HEK293 (cell line): ENCODE measurements around the gene ATP8A2.

ENCODE experiments used
- CTCF ChIA-PET: fragments of 350-600 bp; formaldehyde crosslinking; extraction: SDS; loops from one replicate; lab custom pipeline; 2021; ENCODE audit warnings: antibody characterized with exemption; lab: Yijun Ruan, JAX
- POLR2A ChIA-PET: fragments of 300-600 bp; formaldehyde crosslinking; extraction: SDS; loops from one replicate; lab custom pipeline; 2020; ENCODE audit warnings: antibody characterized with exemption, inconsistent platforms; lab: Yijun Ruan, JAX
- H3K27ac ChIP-seq: fragments of 200-500 bp; sonication (Bioruptor generic); 2 replicates; pipeline ENCODE4 v1.5.1; 2014; ENCODE audit warnings: low read depth, low read length, control low read depth, inconsistent platforms; ENCODE audit errors: extremely low read depth
- H3K36me3 ChIP-seq, 2 experiments: fragments of 200-500 bp in 1 of 2; sonication (Bioruptor generic) in 1 of 2; 1 replicate in 1 of 2; 2 replicates in 1 of 2; pipeline ENCODE4 v1.5.1; 2014 to 2017; ENCODE audit warnings: inconsistent platforms in 2 of 2, low read length in 2 of 2; ENCODE audit not compliant: control insufficient read depth in 2 of 2, insufficient read depth in 1 of 2
- H3K4me1 ChIP-seq: fragments of 200-500 bp; sonication (Bioruptor generic); 2 replicates; pipeline ENCODE4 v1.5.1; 2014; ENCODE audit warnings: mild to moderate bottlenecking, low read length, inconsistent platforms; ENCODE audit not compliant: control insufficient read depth, insufficient read depth
- H3K4me3 ChIP-seq: 2 replicates; pipeline ENCODE4 v1.5.1; 2011; ENCODE audit warnings: low read depth, mild to moderate bottlenecking, control low read depth, low read length, moderate library complexity
- H3K9me3 ChIP-seq: fragments of 200-500 bp; sonication (Bioruptor generic); 2 replicates; pipeline ENCODE4 v1.5.1; 2014; ENCODE audit warnings: low read depth, low read length, inconsistent platforms; ENCODE audit not compliant: control insufficient read depth, insufficient read depth
- BCL11A ChIP-seq: fragments of 450-650 bp; formaldehyde crosslinking; IDR thresholded peaks from 2 replicates; pipeline ENCODE4 v1.5.1; 2016; ENCODE audit warnings: low read depth, missing biosample characterization, missing genetic modification characterization
- BCL11B ChIP-seq: fragments of 450-650 bp; formaldehyde crosslinking; IDR thresholded peaks from 2 replicates; pipeline ENCODE4 v1.5.1; 2016; ENCODE audit warnings: low read depth, missing biosample characterization, missing genetic modification characterization
- KLF8 ChIP-seq: fragments of 450-650 bp; formaldehyde crosslinking; IDR thresholded peaks from 2 replicates; pipeline ENCODE4 v1.5.1; 2016; ENCODE audit warnings: missing biosample characterization, missing genetic modification characterization
- KLF9 ChIP-seq: fragments of 450-650 bp; formaldehyde crosslinking; IDR thresholded peaks from 2 replicates; pipeline ENCODE4 v1.5.1; 2016; ENCODE audit warnings: missing biosample characterization, missing genetic modification characterization, low read depth
- OSR2 ChIP-seq: fragments of 450-650 bp; formaldehyde crosslinking; IDR thresholded peaks from 2 replicates; pipeline ENCODE4 v1.5.1; 2016; ENCODE audit warnings: missing biosample characterization, missing genetic modification characterization
- SCRT1 ChIP-seq: fragments of 450-650 bp; formaldehyde crosslinking; IDR thresholded peaks from 2 replicates; pipeline ENCODE4 v1.5.1; 2016; ENCODE audit warnings: missing biosample characterization, missing genetic modification characterization, borderline replicate concordance
- YY1 ChIP-seq: fragments of 450-650 bp; formaldehyde crosslinking; IDR thresholded peaks from 2 replicates; pipeline ENCODE4 v1.5.1; 2018; ENCODE audit warnings: missing biosample characterization, missing genetic modification characterization
- ZNF155 ChIP-seq: fragments of 450-650 bp; formaldehyde crosslinking; IDR thresholded peaks from 2 replicates; pipeline ENCODE4 v1.5.1; 2016; ENCODE audit warnings: missing biosample characterization, missing genetic modification characterization
- ZNF473 ChIP-seq: fragments of 450-650 bp; formaldehyde crosslinking; IDR thresholded peaks from 2 replicates; pipeline ENCODE4 v1.5.1; 2017; ENCODE audit warnings: missing biosample characterization, missing genetic modification characterization
- ZNF544 ChIP-seq: fragments of 450-650 bp; formaldehyde crosslinking; IDR thresholded peaks from 2 replicates; pipeline ENCODE4 v1.5.0; 2017; ENCODE audit warnings: missing biosample characterization, missing genetic modification characterization
- ZNF549 ChIP-seq: fragments of 450-650 bp; IDR thresholded peaks from 2 replicates; pipeline ENCODE4 v1.5.1; 2018; ENCODE audit warnings: missing biosample characterization, missing genetic modification characterization, mild to moderate bottlenecking, inconsistent platforms, moderate library complexity
- ZNF660 ChIP-seq: fragments of 450-650 bp; IDR thresholded peaks from 2 replicates; pipeline ENCODE4 v1.5.1; 2018; ENCODE audit warnings: missing biosample characterization, mild to moderate bottlenecking, missing genetic modification characterization
- TF ChIP-seq, protein P1 (sequence below): fragments of 450-650 bp; formaldehyde crosslinking; IDR thresholded peaks from 2 replicates; pipeline ENCODE4 v1.5.1; 2016; ENCODE audit warnings: missing biosample characterization, missing genetic modification characterization
- TF ChIP-seq, protein P2 (sequence below): fragments of 450-650 bp; formaldehyde crosslinking; IDR thresholded peaks from 2 replicates; pipeline ENCODE4 v1.5.1; 2016; ENCODE audit warnings: missing biosample characterization, missing genetic modification characterization, borderline replicate concordance
- TF ChIP-seq, protein P3 (sequence below): fragments of 450-650 bp; formaldehyde crosslinking; IDR thresholded peaks from 2 replicates; pipeline ENCODE4 v1.5.1; 2016; ENCODE audit warnings: missing biosample characterization, missing genetic modification characterization, borderline replicate concordance
- TF ChIP-seq, protein P4 (sequence below): fragments of 450-650 bp; formaldehyde crosslinking; IDR thresholded peaks from 2 replicates; pipeline ENCODE4 v1.5.1; 2016; ENCODE audit warnings: missing biosample characterization, missing genetic modification characterization
- TF ChIP-seq, protein P5 (sequence below): fragments of 450-650 bp; formaldehyde crosslinking; IDR thresholded peaks from 2 replicates; pipeline ENCODE4 v1.5.1; 2016; ENCODE audit warnings: missing biosample characterization, missing genetic modification characterization

The ATP8A2 gene

DNA sequence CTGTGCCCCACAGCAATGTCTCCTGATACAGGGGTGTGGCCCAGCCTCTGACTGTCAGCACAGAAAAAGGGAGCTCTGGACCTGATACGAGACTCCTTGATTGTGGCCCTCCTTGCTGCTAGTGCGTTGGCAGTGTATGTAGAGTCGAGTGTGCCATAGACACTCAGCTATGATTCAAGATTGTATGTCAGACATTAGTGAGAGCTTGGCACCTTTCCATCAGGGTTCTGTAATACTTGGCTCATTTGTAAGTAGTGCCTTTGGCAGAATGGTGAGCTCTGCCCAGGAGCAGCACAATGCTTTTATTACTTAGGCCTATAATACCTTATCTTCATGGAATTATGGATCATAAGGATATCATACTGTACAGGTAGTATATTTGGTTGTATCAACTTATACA, 83.4 kb downstream of the ATP8A2 start (continued):
- TF ChIP-seq, protein P1, sequence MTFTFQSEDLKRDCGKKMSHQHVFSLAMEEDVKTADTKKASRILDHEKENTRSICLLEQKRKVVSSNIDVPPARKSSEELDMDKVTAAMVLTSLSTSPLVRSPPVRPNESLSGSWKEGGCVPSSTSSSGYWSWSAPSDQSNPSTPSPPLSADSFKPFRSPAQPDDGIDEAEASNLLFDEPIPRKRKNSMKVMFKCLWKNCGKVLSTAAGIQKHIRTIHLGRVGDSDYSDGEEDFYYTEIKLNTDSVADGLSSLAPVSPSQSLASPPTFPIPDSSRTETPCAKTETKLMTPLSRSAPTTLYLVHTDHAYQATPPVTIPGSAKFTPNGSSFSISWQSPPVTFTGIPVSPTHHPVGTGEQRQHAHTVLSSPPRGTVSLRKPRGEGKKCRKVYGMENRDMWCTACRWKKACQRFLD: no peak
- no peak for TF ChIP-seq KLF9 (tag by site-specific recombination)
- TF ChIP-seq, all 188 proteins: peak for 0

DNA sequence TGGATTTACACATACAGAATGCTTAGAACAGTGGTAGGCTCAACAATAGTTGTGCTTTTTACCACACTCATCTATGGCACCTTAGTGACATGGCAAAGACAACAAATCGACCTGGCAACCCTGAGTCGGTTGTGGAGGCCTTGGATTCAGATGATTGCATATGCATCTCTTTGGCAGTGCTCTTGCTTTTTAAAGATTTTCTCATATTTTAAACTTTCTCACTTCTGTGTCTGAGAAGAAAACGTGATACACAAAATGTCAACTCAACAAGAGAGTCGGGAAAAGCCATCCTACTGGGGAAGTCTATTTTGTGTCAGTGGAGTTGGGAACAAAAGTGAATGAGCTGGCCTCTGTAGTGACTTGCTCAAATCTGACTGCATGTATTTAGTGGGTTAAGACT, 85.8 kb downstream of the ATP8A2 start:
- H3K4me3 ChIP-seq: no peak overlapping the region
- no peak overlapping the region for H3K27ac ChIP-seq
- no peaks in the 10 kb centered on the region for H3K36me3 ChIP-seq
- H3K4me1 ChIP-seq: no peaks in the 10 kb centered on the region
- CTCF ChIA-PET: no interaction called here
- TF ChIP-seq, protein P2, sequence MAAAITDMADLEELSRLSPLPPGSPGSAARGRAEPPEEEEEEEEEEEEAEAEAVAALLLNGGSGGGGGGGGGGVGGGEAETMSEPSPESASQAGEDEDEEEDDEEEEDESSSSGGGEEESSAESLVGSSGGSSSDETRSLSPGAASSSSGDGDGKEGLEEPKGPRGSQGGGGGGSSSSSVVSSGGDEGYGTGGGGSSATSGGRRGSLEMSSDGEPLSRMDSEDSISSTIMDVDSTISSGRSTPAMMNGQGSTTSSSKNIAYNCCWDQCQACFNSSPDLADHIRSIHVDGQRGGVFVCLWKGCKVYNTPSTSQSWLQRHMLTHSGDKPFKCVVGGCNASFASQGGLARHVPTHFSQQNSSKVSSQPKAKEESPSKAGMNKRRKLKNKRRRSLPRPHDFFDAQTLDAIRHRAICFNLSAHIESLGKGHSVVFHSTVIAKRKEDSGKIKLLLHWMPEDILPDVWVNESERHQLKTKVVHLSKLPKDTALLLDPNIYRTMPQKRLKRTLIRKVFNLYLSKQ: no peak
- no peak for TF ChIP-seq ZNF473 (tag by site-specific recombination)
- POLR2A ChIA-PET: no interaction called here
- no peaks in the 10 kb centered on the region for H3K9me3 ChIP-seq

DNA sequence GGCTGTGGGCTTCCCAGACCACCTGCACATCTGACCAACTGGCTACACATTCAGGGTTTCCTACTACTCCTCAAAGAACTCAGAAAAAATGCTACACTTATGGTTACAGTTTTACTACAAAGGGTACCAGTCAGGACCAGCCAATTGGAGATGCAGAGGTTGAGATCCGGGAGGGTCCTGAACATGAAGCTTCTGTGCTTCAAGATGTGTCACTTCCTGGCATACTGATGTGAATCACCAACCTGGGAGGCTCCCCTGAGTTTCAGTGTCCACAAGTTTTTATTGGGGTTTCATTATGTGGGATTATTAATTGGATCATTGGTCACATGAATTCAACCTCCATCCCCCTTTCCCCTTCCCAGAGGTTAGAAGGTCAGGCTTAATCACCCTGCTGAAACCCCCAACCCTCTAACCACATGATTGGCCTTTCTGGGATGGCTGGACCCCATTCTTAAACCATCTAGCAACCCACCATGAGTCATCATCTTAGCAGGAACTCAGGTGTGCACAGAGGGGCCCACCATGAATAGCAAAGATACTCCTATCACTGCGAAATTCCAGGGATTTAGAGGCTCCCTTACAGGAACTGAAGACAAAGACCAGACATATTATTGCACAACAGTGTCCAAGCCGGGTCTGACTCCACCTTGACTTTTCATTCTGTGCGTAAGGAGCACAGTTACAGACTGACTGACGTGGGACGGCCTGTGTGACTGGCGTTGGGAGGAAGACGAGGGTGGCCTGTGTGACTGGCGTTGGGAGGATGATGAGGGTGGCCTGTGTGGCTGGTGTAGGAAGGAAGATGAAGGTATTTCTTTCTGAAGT, 90.7 kb downstream of the ATP8A2 start:
- ChIA-PET POLR2A (no interaction called here), CTCF (interaction anchor here (0.5 to 1.0 kb wide), 2 partner anchors 8 to 25 kb away, joined by 3 read pairs; no protein-coding TSS in a partner anchor)
- Histone ChIP-seq H3K4me3 (no peak overlapping the region), H3K4me1 (no peaks in the 10 kb centered on the region), H3K36me3 (no peaks in the 10 kb centered on the region), H3K9me3 (no peaks in the 10 kb centered on the region), H3K27ac (no peak overlapping the region)
- TF ChIP-seq ZNF544 (no peak), ZNF549 (tag by site-specific recombination) (no peak), KLF8 (tag by site-specific recombination) (no peak)

DNA sequence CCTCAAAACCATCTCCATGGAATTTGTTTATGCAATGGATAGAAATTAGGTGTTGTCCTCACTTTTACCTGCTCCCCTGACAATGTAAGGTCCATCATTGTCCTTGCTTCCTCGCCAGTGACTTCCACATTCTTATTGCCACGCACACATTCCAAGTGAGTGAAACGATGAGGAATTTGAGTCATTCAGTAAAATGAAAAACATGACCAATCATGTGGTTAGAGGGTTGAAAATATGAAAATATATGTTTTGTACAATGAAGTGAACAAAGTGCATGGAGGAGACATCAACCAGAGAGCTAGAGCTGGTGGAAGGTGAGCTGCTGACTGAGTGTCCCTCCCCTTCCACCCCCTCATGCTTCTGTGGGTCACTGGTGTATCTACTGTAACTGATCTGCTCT, 91.7 kb downstream of the ATP8A2 start:
- Histone ChIP-seq H3K4me3 (no peak overlapping the region), H3K4me1 (no peaks in the 10 kb centered on the region), H3K27ac (no peak overlapping the region), H3K36me3 (no peaks in the 10 kb centered on the region), H3K9me3 (no peaks in the 10 kb centered on the region)
- POLR2A ChIA-PET: no interaction called here
- CTCF ChIA-PET: no interaction called here
- TF ChIP-seq BCL11A (tag by site-specific recombination) (no peak), ZNF660 (tag by site-specific recombination) (no peak), YY1 (tag by site-specific recombination) (no peak), BCL11B (tag by site-specific recombination) (no peak), SCRT1 (no peak), OSR2 (tag by site-specific recombination) (no peak), ZNF155 (tag by site-specific recombination) (no peak)
- TF ChIP-seq, protein P3, sequence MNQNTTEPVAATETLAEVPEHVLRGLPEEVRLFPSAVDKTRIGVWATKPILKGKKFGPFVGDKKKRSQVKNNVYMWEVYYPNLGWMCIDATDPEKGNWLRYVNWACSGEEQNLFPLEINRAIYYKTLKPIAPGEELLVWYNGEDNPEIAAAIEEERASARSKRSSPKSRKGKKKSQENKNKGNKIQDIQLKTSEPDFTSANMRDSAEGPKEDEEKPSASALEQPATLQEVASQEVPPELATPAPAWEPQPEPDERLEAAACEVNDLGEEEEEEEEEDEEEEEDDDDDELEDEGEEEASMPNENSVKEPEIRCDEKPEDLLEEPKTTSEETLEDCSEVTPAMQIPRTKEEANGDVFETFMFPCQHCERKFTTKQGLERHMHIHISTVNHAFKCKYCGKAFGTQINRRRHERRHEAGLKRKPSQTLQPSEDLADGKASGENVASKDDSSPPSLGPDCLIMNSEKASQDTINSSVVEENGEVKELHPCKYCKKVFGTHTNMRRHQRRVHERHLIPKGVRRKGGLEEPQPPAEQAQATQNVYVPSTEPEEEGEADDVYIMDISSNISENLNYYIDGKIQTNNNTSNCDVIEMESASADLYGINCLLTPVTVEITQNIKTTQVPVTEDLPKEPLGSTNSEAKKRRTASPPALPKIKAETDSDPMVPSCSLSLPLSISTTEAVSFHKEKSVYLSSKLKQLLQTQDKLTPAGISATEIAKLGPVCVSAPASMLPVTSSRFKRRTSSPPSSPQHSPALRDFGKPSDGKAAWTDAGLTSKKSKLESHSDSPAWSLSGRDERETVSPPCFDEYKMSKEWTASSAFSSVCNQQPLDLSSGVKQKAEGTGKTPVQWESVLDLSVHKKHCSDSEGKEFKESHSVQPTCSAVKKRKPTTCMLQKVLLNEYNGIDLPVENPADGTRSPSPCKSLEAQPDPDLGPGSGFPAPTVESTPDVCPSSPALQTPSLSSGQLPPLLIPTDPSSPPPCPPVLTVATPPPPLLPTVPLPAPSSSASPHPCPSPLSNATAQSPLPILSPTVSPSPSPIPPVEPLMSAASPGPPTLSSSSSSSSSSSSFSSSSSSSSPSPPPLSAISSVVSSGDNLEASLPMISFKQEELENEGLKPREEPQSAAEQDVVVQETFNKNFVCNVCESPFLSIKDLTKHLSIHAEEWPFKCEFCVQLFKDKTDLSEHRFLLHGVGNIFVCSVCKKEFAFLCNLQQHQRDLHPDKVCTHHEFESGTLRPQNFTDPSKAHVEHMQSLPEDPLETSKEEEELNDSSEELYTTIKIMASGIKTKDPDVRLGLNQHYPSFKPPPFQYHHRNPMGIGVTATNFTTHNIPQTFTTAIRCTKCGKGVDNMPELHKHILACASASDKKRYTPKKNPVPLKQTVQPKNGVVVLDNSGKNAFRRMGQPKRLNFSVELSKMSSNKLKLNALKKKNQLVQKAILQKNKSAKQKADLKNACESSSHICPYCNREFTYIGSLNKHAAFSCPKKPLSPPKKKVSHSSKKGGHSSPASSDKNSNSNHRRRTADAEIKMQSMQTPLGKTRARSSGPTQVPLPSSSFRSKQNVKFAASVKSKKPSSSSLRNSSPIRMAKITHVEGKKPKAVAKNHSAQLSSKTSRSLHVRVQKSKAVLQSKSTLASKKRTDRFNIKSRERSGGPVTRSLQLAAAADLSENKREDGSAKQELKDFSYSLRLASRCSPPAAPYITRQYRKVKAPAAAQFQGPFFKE (tag by site-specific recombination): no peak
- TF ChIP-seq, protein P4, sequence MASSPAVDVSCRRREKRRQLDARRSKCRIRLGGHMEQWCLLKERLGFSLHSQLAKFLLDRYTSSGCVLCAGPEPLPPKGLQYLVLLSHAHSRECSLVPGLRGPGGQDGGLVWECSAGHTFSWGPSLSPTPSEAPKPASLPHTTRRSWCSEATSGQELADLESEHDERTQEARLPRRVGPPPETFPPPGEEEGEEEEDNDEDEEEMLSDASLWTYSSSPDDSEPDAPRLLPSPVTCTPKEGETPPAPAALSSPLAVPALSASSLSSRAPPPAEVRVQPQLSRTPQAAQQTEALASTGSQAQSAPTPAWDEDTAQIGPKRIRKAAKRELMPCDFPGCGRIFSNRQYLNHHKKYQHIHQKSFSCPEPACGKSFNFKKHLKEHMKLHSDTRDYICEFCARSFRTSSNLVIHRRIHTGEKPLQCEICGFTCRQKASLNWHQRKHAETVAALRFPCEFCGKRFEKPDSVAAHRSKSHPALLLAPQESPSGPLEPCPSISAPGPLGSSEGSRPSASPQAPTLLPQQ (tag by site-specific recombination): no peak
- TF ChIP-seq, protein P5, sequence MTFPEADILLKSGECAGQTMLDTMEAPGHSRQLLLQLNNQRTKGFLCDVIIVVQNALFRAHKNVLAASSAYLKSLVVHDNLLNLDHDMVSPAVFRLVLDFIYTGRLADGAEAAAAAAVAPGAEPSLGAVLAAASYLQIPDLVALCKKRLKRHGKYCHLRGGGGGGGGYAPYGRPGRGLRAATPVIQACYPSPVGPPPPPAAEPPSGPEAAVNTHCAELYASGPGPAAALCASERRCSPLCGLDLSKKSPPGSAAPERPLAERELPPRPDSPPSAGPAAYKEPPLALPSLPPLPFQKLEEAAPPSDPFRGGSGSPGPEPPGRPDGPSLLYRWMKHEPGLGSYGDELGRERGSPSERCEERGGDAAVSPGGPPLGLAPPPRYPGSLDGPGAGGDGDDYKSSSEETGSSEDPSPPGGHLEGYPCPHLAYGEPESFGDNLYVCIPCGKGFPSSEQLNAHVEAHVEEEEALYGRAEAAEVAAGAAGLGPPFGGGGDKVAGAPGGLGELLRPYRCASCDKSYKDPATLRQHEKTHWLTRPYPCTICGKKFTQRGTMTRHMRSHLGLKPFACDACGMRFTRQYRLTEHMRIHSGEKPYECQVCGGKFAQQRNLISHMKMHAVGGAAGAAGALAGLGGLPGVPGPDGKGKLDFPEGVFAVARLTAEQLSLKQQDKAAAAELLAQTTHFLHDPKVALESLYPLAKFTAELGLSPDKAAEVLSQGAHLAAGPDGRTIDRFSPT (tag by site-specific recombination): no peak
